A673 (cell line): ENCODE results near the gene CLDN16. TPM values are rescaled to one million over a fixed set of nuclear protein-coding genes. Genes with fewer than 3 reads are reported as not detected.

Experiments used
- BruUV-seq: library from RNA; stranded (reverse); fragments of 400-500 nt; replicated peaks from 2 replicates; lab custom pipeline; 2021; lab: Mats Ljungman, UMichigan
- CTCF ChIA-PET: fragments of 300-600 bp; sonication (Branson Sonifier 250); formaldehyde crosslinking; loops from one replicate; lab custom pipeline; 2022; ENCODE audit warnings: antibody characterized with exemption; lab: Charles Lee
- POLR2A ChIA-PET: fragments of 300-600 bp; sonication (Branson Sonifier 250); formaldehyde crosslinking; loops from one replicate; lab custom pipeline; 2022; ENCODE audit warnings: antibody characterized with exemption; ENCODE audit not compliant: low non-redundant PET; lab: Charles Lee
- DNase-seq: peaks from one replicate; pipeline ENCODE4 v3.0.0-alpha.2; 2015; ENCODE audit warnings: low spot score
- H3K27ac ChIP-seq: fragments of 200-600 bp; sonication (generic); 2 replicates; pipeline ENCODE4 v1.5.1; 2016; ENCODE audit warnings: mixed run types, low read depth, mild to moderate bottlenecking, mixed read lengths, antibody characterized with exemption, low read length; ENCODE audit not compliant: poor library complexity, severe bottlenecking
- H3K27me3 ChIP-seq: fragments of 200-600 bp; sonication (generic); replicated peaks from 2 replicates; pipeline ENCODE4 v1.6.1; 2017; ENCODE audit warnings: mixed run types, low read depth, mild to moderate bottlenecking, mixed read lengths, antibody characterized with exemption, low read length; ENCODE audit not compliant: insufficient read depth, poor library complexity
- H3K36me3 ChIP-seq: fragments of 200-600 bp; sonication (generic); 2 replicates; pipeline ENCODE4 v1.6.1; 2016; ENCODE audit warnings: mixed run types, mild to moderate bottlenecking, mixed read lengths, antibody characterized with exemption, low read length; ENCODE audit not compliant: insufficient read depth, poor library complexity, severe bottlenecking
- H3K4me1 ChIP-seq: fragments of 200-600 bp; sonication (generic); 2 replicates; pipeline ENCODE4 v1.6.1; 2017; ENCODE audit warnings: mixed run types, mild to moderate bottlenecking, mixed read lengths, antibody characterized with exemption, low read length; ENCODE audit not compliant: insufficient read depth, poor library complexity, severe bottlenecking
- H3K4me3 ChIP-seq: fragments of 200-600 bp; sonication (generic); 2 replicates; pipeline ENCODE4 v1.5.1; 2016; ENCODE audit warnings: low read depth, mixed run types, mild to moderate bottlenecking, mixed read lengths, low read length; ENCODE audit not compliant: poor library complexity, severe bottlenecking
- H3K9me3 ChIP-seq: fragments of 200-600 bp; sonication (generic); 2 replicates; pipeline ENCODE4 v1.6.1; 2016; ENCODE audit warnings: mixed run types, low read depth, mild to moderate bottlenecking, mixed read lengths, antibody characterized with exemption, low read length; ENCODE audit not compliant: poor library complexity, severe bottlenecking
- CTCF ChIP-seq: fragments of 300-800, 200-600 bp; sonication (generic); conservative IDR thresholded peaks from 2 replicates; pipeline ENCODE4 v1.5.1; 2017; ENCODE audit warnings: low read depth, mild to moderate bottlenecking, antibody characterized with exemption, low read length, moderate library complexity, mixed read lengths
- EZH2 ChIP-seq: fragments of 200-600 bp; sonication (generic); IDR thresholded peaks from 2 replicates; pipeline ENCODE4 v1.6.1; 2017; ENCODE audit warnings: borderline replicate concordance, low read depth, mild to moderate bottlenecking, mixed read lengths, antibody characterized with exemption, low read length; ENCODE audit not compliant: poor library complexity, severe bottlenecking
- intact Hi-C: fragments of 100-400 bp; cut with micrococcal nuclease; formaldehyde crosslinking; loops from one replicate; pipeline ENCODE4 v1.10.0; 2022; ENCODE audit not compliant: unreplicated experiment
- total RNA-seq: library from RNA; stranded (reverse); gene quantifications from 2 replicates; pipeline ENCODE4 v1.2.3, GENCODE V29; 2021

CLDN16 gene
- total RNA-seq, 1 experiment from 2014 or later = 0.09 TPM

- no peak overlapping the region for H3K4me3 ChIP-seq
- TF ChIP-seq CTCF (no peak), EZH2 (no peak)
- ChIA-PET CTCF (no interaction called here), POLR2A (no interaction called here)
- BruUV-seq = no TSS peak
- H3K9me3 ChIP-seq = no peaks in the 10 kb centered on the region
- H3K27me3 ChIP-seq = no peaks in the 10 kb centered on the region
- no peaks in the 10 kb centered on the region for H3K36me3 ChIP-seq
- H3K4me1 ChIP-seq = peaks cover 41% of the 10 kb centered on the region
- no peak overlapping the region for H3K27ac ChIP-seq
- intact Hi-C loops = no loop called here
- no peak for DNase-seq
Observed at GRCh38 chr3:190388703-190389102, 740 bp downstream of the CLDN16 start.

- Histone ChIP-seq H3K9me3 (no peaks in the 10 kb centered on the region), H3K4me1 (no peaks in the 10 kb centered on the region), H3K27me3 (no peaks in the 10 kb centered on the region), H3K36me3 (no peaks in the 10 kb centered on the region), H3K27ac (no peak overlapping the region), H3K4me3 (no peak overlapping the region)
- TF ChIP-seq CTCF = no peak
- TF ChIP-seq EZH2 = no peak
- ChIA-PET CTCF (no interaction called here), POLR2A (no interaction called here)
- intact Hi-C loops = no loop called here
- BruUV-seq = no TSS peak
- DNase-seq = no peak
Observed at GRCh38 chr3:190396001-190396400, 8.0 kb downstream of the CLDN16 start.

DNA sequence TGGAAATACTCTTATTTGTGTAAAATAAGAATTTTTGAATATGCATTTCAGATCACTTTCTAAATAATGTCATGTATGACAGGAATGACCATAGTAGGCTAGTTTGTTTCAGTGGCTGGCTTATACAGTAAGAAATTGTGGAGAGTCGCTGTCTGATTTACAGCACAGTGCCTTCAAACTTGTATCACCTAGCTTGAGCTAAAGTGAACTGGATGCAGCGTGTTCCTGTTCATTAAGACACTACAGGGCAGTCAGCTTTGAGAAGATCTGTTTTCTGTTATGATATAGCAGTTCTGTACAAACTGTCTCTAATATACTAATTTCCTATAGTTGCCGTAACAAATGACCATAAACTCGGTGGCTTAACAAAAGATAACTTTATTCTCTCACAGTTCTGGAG lies 9.9 kb downstream of the CLDN16 start:
- H3K4me3 ChIP-seq = no peak overlapping the region
- no peak for DNase-seq
- no peak for TF ChIP-seq EZH2
- TF ChIP-seq CTCF = no peak
- no peaks in the 10 kb centered on the region for H3K36me3 ChIP-seq
- H3K4me1 ChIP-seq = no peaks in the 10 kb centered on the region
- no peak overlapping the region for H3K27ac ChIP-seq
- H3K9me3 ChIP-seq = no peaks in the 10 kb centered on the region
- ChIA-PET POLR2A (no interaction called here), CTCF (no interaction called here)
- H3K27me3 ChIP-seq = no peaks in the 10 kb centered on the region
- no TSS peak for BruUV-seq
- intact Hi-C loops = no loop called here
